SJSA1 (cell line): ENCODE results near the gene USP21. TPM values are rescaled to one million over a fixed set of nuclear protein-coding genes. Genes with fewer than 3 reads are reported as not detected.

ENCODE experiments used
- DNase-seq, 2 experiments: peaks; one replicate each; pipeline ENCODE4 v3.0.0-alpha.2; 2015 to 2020; ENCODE audit warnings: low spot score in 2 of 2, low read depth in 1 of 2
- H3K27ac ChIP-seq: fragments of 250-450 bp; sonication (Bioruptor Pico); 2 replicates; pipeline ENCODE4 v1.5.1; 2020; ENCODE audit warnings: mild to moderate bottlenecking, moderate library complexity
- H3K27me3 ChIP-seq: fragments of 250-450 bp; sonication (Bioruptor Pico); replicated peaks from 2 replicates; pipeline ENCODE4 v1.5.1; 2020; ENCODE audit warnings: mild to moderate bottlenecking, moderate library complexity
- H3K36me3 ChIP-seq: fragments of 250-450 bp; sonication (Bioruptor Pico); 2 replicates; pipeline ENCODE4 v1.5.1; 2020; ENCODE audit warnings: mild to moderate bottlenecking
- H3K4me1 ChIP-seq: fragments of 250-450 bp; sonication (Bioruptor Pico); replicated peaks from 2 replicates; pipeline ENCODE4 v1.6.1; 2021; ENCODE audit warnings: mild to moderate bottlenecking
- H3K4me3 ChIP-seq: fragments of 250-450 bp; sonication (Bioruptor Pico); 2 replicates; pipeline ENCODE4 v1.5.1; 2020; ENCODE audit warnings: mild to moderate bottlenecking
- H3K9me3 ChIP-seq: fragments of 250-450 bp; sonication (Bioruptor Pico); replicated peaks from 2 replicates; pipeline ENCODE4 v1.5.1; 2020; ENCODE audit warnings: mild to moderate bottlenecking
- total RNA-seq: library from RNA; depleted of rRNA; stranded (reverse); fragments of >200 nt; shearing (Covaris generic); gene quantifications from 2 replicates; pipeline ENCODE4 v1.2.3, GENCODE V29; 2014; rRNA removed

USP21 gene
- total RNA-seq, 1 experiment from 2014 or later, result 4.8 TPM

GRCh38 chr1:161215076-161215475, 55.8 kb downstream of the USP21 start, which contains the start of gene FCER1G:
TSS of gene FCER1G (plus strand) at chr1:161215295. CDS start at chr1:161215322, 27 bp downstream.
- peaks cover 46% of the 10 kb centered on the region for H3K36me3 ChIP-seq

More at GRCh38 chr1:161215076-161215475, 55.8 kb downstream of the USP21 start, which contains the start of gene FCER1G:
- Histone ChIP-seq H3K4me1 (no peaks in the 10 kb centered on the region), H3K27me3 (no peaks in the 10 kb centered on the region), H3K4me3 (no peak within 1 kb of the TSS), H3K9me3 (no peaks in the 10 kb centered on the region), H3K27ac (no peak within 1 kb of the TSS)
- DNase-seq, result no peak

Other genes with a start within 250 kb of the USP21 start
- gene ITLN2, start 204.7 kb upstream of the USP21 start, total RNA-seq, result not detected in 2 replicates
- 3.2 and 4.5 TPM in 2 replicates for gene F11R, start 138.3 kb upstream of the USP21 start, total RNA-seq
- gene TSTD1, start 120.5 kb upstream of the USP21 start, total RNA-seq, result 3.1 TPM in 1 of 2 replicates, not detected in the other
- gene USF1, start 113.5 kb upstream of the USP21 start, total RNA-seq, result 63.2 and 68.1 TPM in 2 replicates
- not detected in 2 replicates for gene ARHGAP30, start 89.6 kb upstream of the USP21 start, total RNA-seq
- gene NECTIN4, start 69.9 kb upstream of the USP21 start, total RNA-seq, result 0.21 TPM in 1 of 2 replicates, not detected in the other
- not detected in 2 replicates for gene KLHDC9, start 61.1 kb upstream of the USP21 start, total RNA-seq
- 116 and 194 TPM in 2 replicates for gene PFDN2, start 41.5 kb upstream of the USP21 start, total RNA-seq
- gene NIT1, start 41.4 kb upstream of the USP21 start, total RNA-seq, result 16.9 and 19.6 TPM in 2 replicates
- 16.9 and 26.3 TPM in 2 replicates for gene DEDD, start 26.8 kb upstream of the USP21 start, total RNA-seq
- 60.4 and 105 TPM in 2 replicates for gene UFC1, start 5.5 kb upstream of the USP21 start, total RNA-seq
- 8.9 and 27.7 TPM in 2 replicates for gene PPOX, start 6.9 kb downstream of the USP21 start, total RNA-seq
- gene B4GALT3, start 18.0 kb downstream of the USP21 start, total RNA-seq, result 32.9 and 37.0 TPM in 2 replicates
- not detected in 2 replicates for gene ADAMTS4, start 39.6 kb downstream of the USP21 start, total RNA-seq
- gene NDUFS2, start 42.9 kb downstream of the USP21 start, total RNA-seq, result 76.2 and 84.7 TPM in 2 replicates
- gene FCER1G, start 55.8 kb downstream of the USP21 start, total RNA-seq, result 1.1 TPM in 1 of 2 replicates, not detected in the other
- gene APOA2, start 64.1 kb downstream of the USP21 start, total RNA-seq, result not detected in 2 replicates
- 8.4 and 9.4 TPM in 2 replicates for gene TOMM40L, start 66.6 kb downstream of the USP21 start, total RNA-seq
- not detected in 2 replicates for gene NR1I3, start 78.7 kb downstream of the USP21 start, total RNA-seq
- not detected in 2 replicates for gene PCP4L1, start 99.2 kb downstream of the USP21 start, total RNA-seq
- gene MPZ, start 150.5 kb downstream of the USP21 start, total RNA-seq, result not detected in 2 replicates
- gene SDHC, start 154.9 kb downstream of the USP21 start, total RNA-seq, result 20.3 and 35.9 TPM in 2 replicates
- gene CFAP126, start 208.4 kb downstream of the USP21 start, total RNA-seq, result not detected in 2 replicates